ENCODE results near the gene UCKL1. TPM values are rescaled to one million over a fixed set of nuclear protein-coding genes. Genes with fewer than 3 reads are reported as not detected.

The UCKL1 gene
- total and polyA plus RNA-seq, 3 donors from 2014 or later: 35.0 to 78.0 (median 72.6) TPM

GRCh38 chr20:63934271-63935068 is 21.7 kb downstream of the UCKL1 start:
- 85 to 86% methylated on average over 21 to 37 of the region's 37 CpGs for WGBS, 2 donors
- DNase-seq: no peak

GRCh38 chr20:63933646-63934045 is 22.6 kb downstream of the UCKL1 start:
- no peaks in the 10 kb centered on the region for H3K4me1 ChIP-seq
- no peaks in the 10 kb centered on the region for H3K36me3 ChIP-seq (ENCODE audit: low read depth, missing control alignments)
- no peak for TF ChIP-seq CTCF (IDR thresholded peaks at IDR 0.05)
- no peak for TF ChIP-seq POLR2A (IDR thresholded peaks at IDR 0.05)
- intact Hi-C loops (cut with DNase I; ENCODE audit: low total_unique reads): no loop called here
- H3K27ac ChIP-seq: no peak overlapping the region
- DNase-seq: no peak
- H3K27me3 ChIP-seq: no peaks in the 10 kb centered on the region
- no peak overlapping the region for H3K4me3 ChIP-seq
- whole genome bisulfite sequencing, 2 donors: 77 to 80% methylated on average over 5 of the region's 5 CpGs
- no peaks in the 10 kb centered on the region for H3K9me3 ChIP-seq

More at GRCh38 chr20:63934271-63935068, 21.7 kb downstream of the UCKL1 start:
- Histone ChIP-seq H3K36me3 (ENCODE audit: low read depth, missing control alignments) (no peaks in the 10 kb centered on the region), H3K27ac (no peak overlapping the region), H3K27me3 (no peaks in the 10 kb centered on the region), H3K4me3 (no peak overlapping the region), H3K4me1 (no peaks in the 10 kb centered on the region), H3K9me3 (no peaks in the 10 kb centered on the region)
- TF ChIP-seq POLR2A (IDR thresholded peaks at IDR 0.05) (no peak), CTCF (IDR thresholded peaks at IDR 0.05) (peak in 2 of 3 experiments; percentile 2 to 19)
- intact Hi-C loops (cut with DNase I; ENCODE audit: low total_unique reads): no loop called here

- Histone ChIP-seq H3K9me3 (no peaks in the 10 kb centered on the region), H3K27me3 (no peaks in the 10 kb centered on the region), H3K36me3 (ENCODE audit: low read depth, missing control alignments) (no peaks in the 10 kb centered on the region), H3K4me1 (no peaks in the 10 kb centered on the region), H3K4me3 (no peak overlapping the region), H3K27ac (no peak overlapping the region)
- TF ChIP-seq CTCF (IDR thresholded peaks at IDR 0.05): no peak
- no peak for TF ChIP-seq POLR2A (IDR thresholded peaks at IDR 0.05)
- no peak for DNase-seq
- WGBS, 2 donors: 91 to 93% methylated on average over 12 to 17 of the region's 17 CpGs
- intact Hi-C loops (cut with DNase I; ENCODE audit: low total_unique reads): no loop called here
Measured at GRCh38 chr20:63932606-63933160, 23.5 kb downstream of the UCKL1 start.

GRCh38 chr20:63931735-63932134 is 24.5 kb downstream of the UCKL1 start:
- intact Hi-C loops (cut with DNase I; ENCODE audit: low total_unique reads): no loop called here
- Histone ChIP-seq H3K9me3 (no peaks in the 10 kb centered on the region), H3K27me3 (no peaks in the 10 kb centered on the region), H3K4me1 (peaks cover 7% of the 10 kb centered on the region), H3K27ac (no peak overlapping the region), H3K36me3 (ENCODE audit: low read depth, missing control alignments) (no peaks in the 10 kb centered on the region), H3K4me3 (no peak overlapping the region)
- 94 to 96% methylated on average over 18 to 19 of the region's 19 CpGs for WGBS, 2 donors
- no peak for TF ChIP-seq POLR2A (IDR thresholded peaks at IDR 0.05)
- no peak for TF ChIP-seq CTCF (IDR thresholded peaks at IDR 0.05)
- DNase-seq: no peak
